DOHH2 (cell line): Measurements from ENCODE around the gene MID1.

Experiments
- H3F3A ChIP-seq: fragments of 200-600 bp; sonication (generic), shearing (Covaris generic); 2 replicates; pipeline ENCODE4 v1.6.0; 2016; ENCODE audit warnings: antibody characterized with exemption, mild to moderate bottlenecking; ENCODE audit not compliant: control insufficient read depth, insufficient read depth
- H3K27ac ChIP-seq: fragments of 200-600 bp; sonication (generic); 2 replicates; pipeline ENCODE4 v1.5.1; 2014; ENCODE audit warnings: low read depth, mild to moderate bottlenecking, low read length, moderate library complexity
- H3K27me3 ChIP-seq: fragments of 200-600 bp; sonication (generic); 2 replicates; pipeline ENCODE4 v1.6.1; 2014; ENCODE audit warnings: mild to moderate bottlenecking, low read length, mixed read lengths; ENCODE audit not compliant: control insufficient read depth
- H3K36me3 ChIP-seq: fragments of 200-600 bp; sonication (generic); 2 replicates; pipeline ENCODE4 v1.6.1; 2014; ENCODE audit warnings: mild to moderate bottlenecking, low read length, moderate library complexity, mixed read lengths; ENCODE audit not compliant: control insufficient read depth
- H3K4me1 ChIP-seq: fragments of 200-600 bp; sonication (generic); 2 replicates; pipeline ENCODE4 v1.6.1; 2014; ENCODE audit warnings: mild to moderate bottlenecking, low read length, mixed read lengths; ENCODE audit not compliant: control insufficient read depth
- H3K4me2 ChIP-seq: fragments of 200-600 bp; sonication (generic); 2 replicates; pipeline ENCODE4 v1.6.0; 2014; ENCODE audit warnings: mild to moderate bottlenecking, low read length, moderate library complexity
- H3K4me3 ChIP-seq: fragments of 200-600 bp; sonication (generic); 2 replicates; pipeline ENCODE4 v1.5.1; 2014; ENCODE audit warnings: mild to moderate bottlenecking, low read length, mixed read lengths
- H3K79me2 ChIP-seq: fragments of 200-600 bp; sonication (generic); 2 replicates; pipeline ENCODE4 v1.6.1; 2014; ENCODE audit warnings: mild to moderate bottlenecking, low read length, mixed read lengths; ENCODE audit not compliant: control insufficient read depth
- H3K9me2 ChIP-seq: fragments of 200-600 bp; sonication (generic); replicated peaks from 2 replicates; pipeline ENCODE4 v1.6.1; 2014; ENCODE audit warnings: mild to moderate bottlenecking, low read length, mixed read lengths; ENCODE audit not compliant: control insufficient read depth
- H3K9me3 ChIP-seq: fragments of 200-600 bp; sonication (generic); 2 replicates; pipeline ENCODE4 v1.6.1; 2014; ENCODE audit warnings: antibody characterized with exemption, low read length, mixed read lengths; ENCODE audit not compliant: control insufficient read depth, insufficient read depth
- H4K20me1 ChIP-seq: fragments of 200-600 bp; sonication (generic); 2 replicates; pipeline ENCODE4 v1.6.0; 2014; ENCODE audit warnings: low read depth, mild to moderate bottlenecking, antibody characterized with exemption, low read length, moderate library complexity; ENCODE audit not compliant: control insufficient read depth, insufficient read depth
- CTCF ChIP-seq: fragments of 200-600 bp; sonication (generic); IDR thresholded peaks from one replicate; pipeline ENCODE4 v1.5.1; 2014; ENCODE audit warnings: antibody characterized with exemption, mild to moderate bottlenecking, low read depth, low read length; ENCODE audit not compliant: poor library complexity, severe bottlenecking
- EZH2phosphoT487 ChIP-seq: fragments of 200-600 bp; sonication (generic); IDR thresholded peaks from 2 replicates; pipeline ENCODE4 v1.6.1; 2017; ENCODE audit warnings: borderline replicate concordance, mild to moderate bottlenecking, antibody characterized with exemption, low read length, moderate library complexity, mixed read lengths

Gene MID1

GRCh38 chrX:10620121-10620699, at the start of gene MID1:
MID1 (minus strand) TSS chrX:10620585; CDS start chrX:10567547, 53,038 bp downstream.
- Histone ChIP-seq H3K9me2 (no peaks in the 10 kb centered on the region), H3K27ac (no peak within 1 kb of the TSS), H3K4me1 (no peaks in the 10 kb centered on the region), H4K20me1 (no peaks in the 10 kb centered on the region), H3K36me3 (no peaks in the 10 kb centered on the region), H3K4me3 (no peak within 1 kb of the TSS), H3K79me2 (no peaks in the 10 kb centered on the region), H3K27me3 (peaks cover 24% of the 10 kb centered on the region), H3K9me3 (no peaks in the 10 kb centered on the region), H3F3A (no peaks in the 10 kb centered on the region), H3K4me2 (no peak within 1 kb of the TSS)
- TF ChIP-seq EZH2phosphoT487 = no peak
- TF ChIP-seq CTCF = no peak

GRCh38 chrX:10667143-10667542, 46.8 kb upstream of the MID1 start:
- no peak overlapping the region for H3K4me2 ChIP-seq

GRCh38 chrX:10666102-10666501, 45.7 kb upstream of the MID1 start:
- H3K27me3 ChIP-seq = no peaks in the 10 kb centered on the region
- H3K9me2 ChIP-seq = no peaks in the 10 kb centered on the region
- H3K4me2 ChIP-seq = no peak overlapping the region
- H3K4me3 ChIP-seq = no peak overlapping the region
- H3F3A ChIP-seq = no peaks in the 10 kb centered on the region
- no peaks in the 10 kb centered on the region for H4K20me1 ChIP-seq
- H3K27ac ChIP-seq = no peak overlapping the region
- H3K36me3 ChIP-seq = no peaks in the 10 kb centered on the region
- no peak for TF ChIP-seq EZH2phosphoT487
- no peak for TF ChIP-seq CTCF
- H3K4me1 ChIP-seq = no peaks in the 10 kb centered on the region
- no peaks in the 10 kb centered on the region for H3K9me3 ChIP-seq
- no peaks in the 10 kb centered on the region for H3K79me2 ChIP-seq

More at GRCh38 chrX:10667143-10667542, 46.8 kb upstream of the MID1 start:
- H3F3A ChIP-seq = no peaks in the 10 kb centered on the region
- no peaks in the 10 kb centered on the region for H3K4me1 ChIP-seq
- H3K4me3 ChIP-seq = no peak overlapping the region
- H3K27ac ChIP-seq = no peak overlapping the region
- no peaks in the 10 kb centered on the region for H3K9me3 ChIP-seq
- no peaks in the 10 kb centered on the region for H3K36me3 ChIP-seq
- H3K79me2 ChIP-seq = no peaks in the 10 kb centered on the region
- no peaks in the 10 kb centered on the region for H3K9me2 ChIP-seq
- H3K27me3 ChIP-seq = no peaks in the 10 kb centered on the region
- no peaks in the 10 kb centered on the region for H4K20me1 ChIP-seq
- TF ChIP-seq CTCF = no peak
- no peak for TF ChIP-seq EZH2phosphoT487
